Stomach smooth muscle (tissue), 2 donors: ENCODE measurements around the gene GET3.
A peak's percentile ranks its signal among the peaks of the same experiment; 100 is the strongest.

Experiments
- H3K27ac ChIP-seq: one replicate; pipeline ENCODE4 v1.7.0; 2013; ENCODE audit warnings: mild to moderate bottlenecking, low read length, inconsistent platforms
- H3K27me3 ChIP-seq, 2 donors: one replicate each; pipeline ENCODE4 v1.7.0; 2013; ENCODE audit warnings: low read length in 2 of 2; ENCODE audit not compliant: insufficient read depth in 2 of 2, control insufficient read depth in 1 of 2
- H3K36me3 ChIP-seq, 2 donors: one replicate each; pipeline ENCODE4 v1.7.0; 2013; ENCODE audit warnings: low read length in 2 of 2; ENCODE audit not compliant: control insufficient read depth in 2 of 2, insufficient read depth in 2 of 2
- H3K4me1 ChIP-seq: one replicate; pipeline ENCODE4 v1.7.0; 2013; ENCODE audit warnings: low read length; ENCODE audit not compliant: control insufficient read depth, insufficient read depth
- H3K4me3 ChIP-seq, 2 donors: one replicate each; pipeline ENCODE4 v1.7.0; 2013; ENCODE audit warnings: low read length in 2 of 2
- H3K9ac ChIP-seq, 2 donors: one replicate each; pipeline ENCODE4 v1.7.0; 2013; ENCODE audit warnings: low read length in 2 of 2, mild to moderate bottlenecking in 1 of 2
- H3K9me3 ChIP-seq, 2 donors: one replicate each; pipeline ENCODE4 v1.7.0; 2013; ENCODE audit warnings: low read length in 2 of 2; ENCODE audit not compliant: control insufficient read depth in 2 of 2
- donor health status: healthy.
- donor health status: Pancreatic carcinoma.

Gene GET3

GRCh38 chr19:12788042-12788681 is 50.9 kb downstream of the GET3 start:
- H3K4me1 ChIP-seq = peaks cover 56% of the 10 kb centered on the region
- peaks cover 0 to 4% of the 10 kb centered on the region in 2 donors for H3K36me3 ChIP-seq
- no peaks in the 10 kb centered on the region for H3K9me3 ChIP-seq
- no peaks in the 10 kb centered on the region for H3K27me3 ChIP-seq
- H3K9ac ChIP-seq = peak overlapping the region; percentile 81 to 87
- peak overlapping the region; percentile 100 for H3K27ac ChIP-seq
- peak overlapping the region; percentile 62 to 100 for H3K4me3 ChIP-seq

- Histone ChIP-seq H3K4me1 (peaks cover 53% of the 10 kb centered on the region), H3K27ac (peak overlapping the region; percentile 100), H3K27me3 (no peaks in the 10 kb centered on the region), H3K4me3 (peak overlapping the region; percentile 62 to 100), H3K9ac (peak overlapping the region; percentile 81 to 87), H3K9me3 (no peaks in the 10 kb centered on the region), H3K36me3 (peaks cover 0 to 4% of the 10 kb centered on the region in 2 donors)
Measured at GRCh38 chr19:12788682-12789097, 51.4 kb downstream of the GET3 start.

- H3K9ac ChIP-seq = peak overlapping the region; percentile 81 to 87
- H3K27ac ChIP-seq = peak overlapping the region; percentile 100
- peak overlapping the region; percentile 62 to 100 for H3K4me3 ChIP-seq
- peaks cover 0 to 4% of the 10 kb centered on the region in 2 donors for H3K36me3 ChIP-seq
- H3K27me3 ChIP-seq = no peaks in the 10 kb centered on the region
- H3K4me1 ChIP-seq = peaks cover 54% of the 10 kb centered on the region
- H3K9me3 ChIP-seq = no peaks in the 10 kb centered on the region
Measured at GRCh38 chr19:12789098-12789903, 52.0 kb downstream of the GET3 start.

- peak overlapping the region; percentile 95 to 99 for H3K9ac ChIP-seq
- H3K4me3 ChIP-seq = peak overlapping the region; percentile 96 to 100
- no peaks in the 10 kb centered on the region for H3K27me3 ChIP-seq
- H3K9me3 ChIP-seq = no peaks in the 10 kb centered on the region
- H3K4me1 ChIP-seq = peaks cover 52% of the 10 kb centered on the region
- peaks cover 0 to 4% of the 10 kb centered on the region in 2 donors for H3K36me3 ChIP-seq
- peak overlapping the region; percentile 100 for H3K27ac ChIP-seq
Measured at GRCh38 chr19:12789904-12790619, 52.8 kb downstream of the GET3 start.

- H3K36me3 ChIP-seq = peaks cover 0 to 4% of the 10 kb centered on the region in 2 donors
- H3K4me3 ChIP-seq = peak overlapping the region; percentile 96 to 100
- H3K4me1 ChIP-seq = peaks cover 46% of the 10 kb centered on the region
- H3K9ac ChIP-seq = peak overlapping the region; percentile 95 to 99
- H3K9me3 ChIP-seq = no peaks in the 10 kb centered on the region
- peak overlapping the region; percentile 100 for H3K27ac ChIP-seq
- H3K27me3 ChIP-seq = no peaks in the 10 kb centered on the region
Measured at GRCh38 chr19:12790628-12791344, 53.5 kb downstream of the GET3 start.

GRCh38 chr19:12791345-12792050 is 54.2 kb downstream of the GET3 start, which contains the start of gene JUNB:
Gene JUNB (plus strand): TSS chr19:12791486. CDS start chr19:12791772, 286 bp downstream.
- peak within 1 kb of the TSS; percentile 100 for H3K27ac ChIP-seq
- peak within 1 kb of the TSS; percentile 97 to 100 for H3K4me3 ChIP-seq
- no peaks in the 10 kb centered on the region for H3K9me3 ChIP-seq
- H3K36me3 ChIP-seq = peaks cover 0 to 4% of the 10 kb centered on the region in 2 donors
- peaks cover 49% of the 10 kb centered on the region for H3K4me1 ChIP-seq
- H3K9ac ChIP-seq = peak within 1 kb of the TSS; percentile 97 to 100
- H3K27me3 ChIP-seq = no peaks in the 10 kb centered on the region

- H3K4me3 ChIP-seq = peak overlapping the region; percentile 97 to 100
- peaks cover 49% of the 10 kb centered on the region for H3K4me1 ChIP-seq
- H3K27me3 ChIP-seq = no peaks in the 10 kb centered on the region
- peak overlapping the region; percentile 97 to 100 for H3K9ac ChIP-seq
- no peaks in the 10 kb centered on the region for H3K9me3 ChIP-seq
- peak overlapping the region; percentile 100 for H3K27ac ChIP-seq
- H3K36me3 ChIP-seq = peaks cover 2 to 4% of the 10 kb centered on the region in 2 donors
Measured at GRCh38 chr19:12792051-12792852, 55.0 kb downstream of the GET3 start.

- peak overlapping the region; percentile 97 to 100 for H3K9ac ChIP-seq
- H3K27ac ChIP-seq = peak overlapping the region; percentile 100
- H3K4me1 ChIP-seq = peaks cover 49% of the 10 kb centered on the region
- peaks cover 2 to 4% of the 10 kb centered on the region in 2 donors for H3K36me3 ChIP-seq
- peak overlapping the region; percentile 97 to 100 for H3K4me3 ChIP-seq
- no peaks in the 10 kb centered on the region for H3K27me3 ChIP-seq
- H3K9me3 ChIP-seq = no peaks in the 10 kb centered on the region
Measured at GRCh38 chr19:12792853-12793289, 55.6 kb downstream of the GET3 start.
